Measurements from ENCODE around the gene TOMM34.

DNA sequence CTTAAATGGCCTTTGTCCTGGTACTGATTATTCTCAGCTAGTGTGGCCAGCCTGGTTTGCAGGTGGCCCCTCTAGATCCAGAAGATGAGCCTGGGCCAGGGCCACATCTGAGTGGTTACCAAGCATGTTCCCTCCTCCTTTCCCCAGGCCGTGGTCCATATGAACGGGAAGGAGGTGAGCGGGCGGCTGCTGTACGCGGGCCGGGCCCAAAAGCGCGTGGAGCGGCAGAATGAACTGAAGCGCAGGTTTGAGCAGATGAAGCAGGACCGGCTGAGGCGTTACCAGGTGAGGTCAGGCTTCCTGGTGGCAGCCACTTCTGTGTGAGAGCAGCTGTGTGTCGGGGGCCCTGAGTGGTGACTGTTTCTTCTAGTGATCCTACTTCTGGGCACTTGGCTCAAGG lies 38.8 kb downstream of the TOMM34 start:
- TF ChIP-seq CTCF (IDR thresholded peaks at IDR 0.05) = no peak
- TF ChIP-seq POLR2A (IDR thresholded peaks at IDR 0.05) = no peak
